Activated CD8-positive, alpha-beta memory T cell treated with anti-CD3 and anti-CD28 coated beads, Interleukin-2, amount 50 U/mL, for 1 hour (primary cell): ENCODE data around the gene HSF5.
"Not testable (repeated sequence)": the region's sequence is repeated elsewhere in the genome, so short reads cannot be mapped to it uniquely, and the experiment has no call there.

ENCODE experiments used
- DNase-seq: peaks from one replicate; pipeline ENCODE4 v3.0.0-alpha.2; 2020; ENCODE audit errors: extremely low read depth

The HSF5 gene

DNA sequence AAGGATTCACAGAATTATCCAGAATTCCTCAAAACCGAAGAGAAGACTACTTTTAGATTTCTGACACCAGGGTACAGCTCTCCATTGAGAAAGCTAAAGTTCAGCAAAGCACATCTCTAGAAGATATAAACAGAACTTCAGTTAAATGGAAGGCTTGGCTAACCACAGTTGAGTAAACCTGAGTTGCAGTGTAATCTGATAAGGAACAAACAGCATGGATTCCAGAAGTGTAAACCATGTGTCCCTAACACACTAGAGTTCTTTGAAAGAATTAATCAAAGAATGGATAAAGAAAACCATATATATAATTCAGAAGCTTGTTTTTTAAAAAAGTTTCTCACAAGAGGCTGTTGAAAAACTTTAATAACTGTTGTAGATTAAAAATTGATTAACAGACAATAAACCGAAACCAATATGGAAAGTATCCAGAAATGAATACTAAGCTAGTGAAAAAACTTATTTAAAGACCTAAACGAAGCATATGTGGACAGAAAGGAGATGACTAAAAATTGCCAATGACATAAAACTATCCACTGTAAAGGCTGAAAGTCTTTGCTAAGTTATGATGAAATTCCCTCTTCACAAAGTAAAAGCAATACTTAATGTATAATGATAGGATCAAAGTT lies 75.1 kb downstream of the HSF5 start:
- DNase-seq, result no peak

- no peak for DNase-seq
Observed at GRCh38 chr17:58412064-58412703, 76.0 kb downstream of the HSF5 start.

DNA sequence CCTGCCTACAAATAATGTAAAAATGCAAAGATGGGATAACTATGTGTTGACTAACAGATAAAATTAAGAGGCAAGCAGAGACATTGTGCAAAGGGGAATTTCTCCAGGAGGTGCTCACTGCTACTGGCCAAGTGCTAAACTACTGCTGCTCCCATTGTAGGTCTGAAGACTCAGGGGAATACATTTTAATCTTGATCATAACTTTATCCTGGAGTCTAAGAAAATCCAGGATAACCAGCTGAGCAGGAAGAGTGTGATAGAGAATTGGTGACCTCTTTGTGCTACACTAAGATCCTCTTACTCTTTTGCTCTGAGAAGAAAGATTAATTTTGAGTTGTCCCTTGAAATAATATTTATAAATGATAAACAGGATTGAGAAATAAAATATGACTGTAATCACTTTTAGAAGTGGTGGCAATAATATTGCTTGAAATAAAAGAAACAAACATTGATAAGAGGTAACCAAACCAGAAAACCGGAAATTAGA lies 76.8 kb downstream of the HSF5 start:
- no peak for DNase-seq

GRCh38 chr17:58410714-58411407 lies 77.3 kb downstream of the HSF5 start:
- no peak for DNase-seq

DNA sequence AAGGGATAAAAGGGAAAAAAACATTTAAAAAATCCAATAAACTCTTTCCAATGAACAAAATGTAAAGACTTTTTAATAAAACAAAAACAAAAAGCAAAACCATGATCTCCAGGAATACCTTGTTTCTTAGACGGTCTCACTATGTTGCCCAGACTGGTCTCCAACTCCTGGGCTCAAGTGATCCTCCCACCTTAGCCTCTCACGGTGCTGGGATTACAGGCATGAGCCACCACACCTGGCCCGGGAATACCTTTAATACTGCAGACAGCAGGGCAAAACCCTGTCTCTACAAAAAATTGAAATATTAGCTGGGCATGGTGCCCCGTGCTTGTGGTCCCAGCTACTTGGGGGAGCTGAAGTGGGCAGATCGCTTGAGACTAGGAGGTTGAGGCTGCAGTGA lies 78.8 kb downstream of the HSF5 start:
- DNase-seq, result no peak

- no peak for DNase-seq
Observed at GRCh38 chr17:58403311-58403710, 84.9 kb downstream of the HSF5 start.

- DNase-seq, result no peak
Observed at GRCh38 chr17:58402679-58403078, 85.5 kb downstream of the HSF5 start.

GRCh38 chr17:58402047-58402446 lies 86.2 kb downstream of the HSF5 start:
- DNase-seq, result no peak

GRCh38 chr17:58401287-58401686 lies 86.9 kb downstream of the HSF5 start:
- no peak for DNase-seq

DNA sequence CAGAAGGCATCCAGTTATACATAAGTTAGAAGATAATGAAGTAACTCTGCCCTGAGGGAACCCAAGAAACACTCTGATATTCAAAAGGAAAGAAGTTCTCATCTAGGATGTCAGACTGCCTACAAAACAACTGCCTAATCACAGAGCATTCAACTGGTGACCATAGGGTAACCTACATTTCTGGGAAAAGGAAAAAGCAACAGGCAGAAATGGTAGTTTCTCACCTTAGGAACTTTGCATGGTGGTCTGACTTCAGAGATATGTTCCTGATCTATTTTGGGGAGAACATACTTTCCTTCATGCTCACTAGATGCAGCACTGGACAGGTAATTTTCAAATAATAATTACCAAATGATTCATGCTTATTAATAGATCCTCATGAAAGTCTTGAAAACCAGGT lies 87.4 kb downstream of the HSF5 start:
- DNase-seq, result no peak

DNA sequence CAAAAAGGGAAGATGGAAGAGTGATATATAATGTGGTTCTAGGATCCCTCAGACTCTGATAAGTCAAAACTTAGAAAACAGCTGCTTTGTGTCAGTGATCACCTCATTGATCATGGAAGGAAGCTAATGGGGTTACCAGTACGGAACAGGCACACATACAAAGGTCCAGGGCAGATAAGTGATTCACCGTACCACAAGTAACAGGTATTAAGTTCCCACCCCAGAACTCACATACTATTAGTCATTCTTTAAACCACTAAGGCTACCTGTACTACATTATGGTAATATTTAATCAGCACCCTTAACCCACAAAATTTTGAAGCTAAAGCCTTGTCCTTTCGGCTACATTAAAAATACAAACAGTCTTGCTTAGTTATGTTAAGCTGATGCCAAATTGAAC lies 88.2 kb downstream of the HSF5 start:
- DNase-seq, result no peak

DNA sequence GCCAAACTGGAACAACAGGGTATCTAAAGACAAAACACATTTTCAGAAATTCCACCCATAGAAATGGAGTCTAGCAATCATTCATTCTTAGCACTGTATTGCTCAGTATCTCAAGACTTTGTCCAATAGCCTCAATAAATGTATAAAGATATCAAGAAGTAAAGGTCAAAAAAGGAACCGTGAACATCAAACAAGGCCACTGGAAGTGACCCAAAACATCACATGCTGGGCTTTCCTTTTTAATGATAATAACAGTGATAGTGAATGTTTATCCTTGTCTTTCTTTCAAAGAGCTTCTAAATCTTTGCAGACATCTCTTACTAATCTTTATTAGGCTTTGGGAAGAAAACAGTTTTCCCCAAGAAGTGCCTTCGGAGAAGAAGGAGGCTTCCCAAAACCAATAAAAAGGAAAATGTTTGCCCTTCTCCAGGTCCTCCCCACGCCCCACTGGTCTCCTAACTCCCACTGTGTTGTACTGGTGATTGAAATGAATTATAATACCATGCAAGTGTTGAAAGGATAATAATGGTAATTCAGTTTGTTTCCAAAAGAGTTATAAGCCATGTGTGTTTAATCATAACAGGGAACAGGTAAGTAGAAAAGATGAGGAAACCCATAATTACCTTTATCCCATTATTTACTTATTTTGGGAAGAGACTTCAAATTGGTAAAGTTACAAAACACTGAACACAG lies 89.5 kb downstream of the HSF5 start:
- DNase-seq, result no peak

GRCh38 chr17:58397421-58397820 lies 90.8 kb downstream of the HSF5 start:
- not testable (repeated sequence) for DNase-seq

GRCh38 chr17:58396173-58396572 lies 92.0 kb downstream of the HSF5 start:
- no peak for DNase-seq

GRCh38 chr17:58394534-58395223 lies 93.5 kb downstream of the HSF5 start:
- no peak for DNase-seq

- no peak for DNase-seq
Observed at GRCh38 chr17:58391302-58391984, 96.8 kb downstream of the HSF5 start.

- DNase-seq, result no peak
Observed at GRCh38 chr17:58390884-58391283, 97.3 kb downstream of the HSF5 start.

- DNase-seq, result no peak
Observed at GRCh38 chr17:58388302-58389190, 99.7 kb downstream of the HSF5 start.

DNA sequence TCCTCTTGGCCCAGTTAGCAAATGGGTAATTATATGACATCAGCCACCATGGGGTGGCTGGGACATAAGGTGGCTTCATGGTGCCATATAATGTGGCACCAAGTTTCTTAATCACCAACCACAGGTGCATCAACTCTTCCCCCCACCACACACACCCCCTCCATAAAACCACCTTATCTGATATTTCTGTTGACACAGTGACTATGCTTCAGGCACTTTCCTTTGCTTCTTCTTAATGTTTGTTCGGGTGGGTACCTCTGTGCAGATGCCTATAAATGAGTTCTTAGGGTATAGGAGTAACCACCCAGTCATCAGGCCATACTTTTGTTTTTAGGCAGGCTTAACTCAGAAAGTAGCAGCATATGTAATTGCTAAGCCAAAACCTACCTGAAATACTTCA lies 100.4 kb downstream of the HSF5 start:
- no peak for DNase-seq

DNA sequence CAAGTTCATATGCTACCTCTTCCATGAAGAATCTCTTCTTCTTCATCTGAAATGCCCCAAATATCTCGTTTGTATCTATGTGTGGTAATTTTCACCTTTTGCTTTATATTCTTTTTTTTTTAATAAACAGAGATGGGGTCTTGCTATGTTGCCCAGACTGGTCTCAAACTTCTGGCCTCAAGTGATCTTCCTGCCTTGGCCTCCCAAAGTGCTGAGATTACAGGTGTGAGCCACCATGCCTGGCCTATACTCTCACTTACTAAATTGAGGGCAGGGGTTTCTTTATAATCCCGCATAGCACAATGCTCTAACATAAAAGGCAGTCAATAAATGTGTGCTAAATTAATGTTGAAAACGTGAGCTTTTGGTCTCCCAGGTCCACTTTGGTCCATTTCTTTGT lies 101.5 kb downstream of the HSF5 start:
- DNase-seq, result no peak
